K562 (cell line): ENCODE data around the gene EIF4E2. TPM values are rescaled to one million over a fixed set of nuclear protein-coding genes. Genes with fewer than 3 reads are reported as not detected.

ENCODE experiments used
- ATAC-seq: fragments of 200-7000 bp; cut with Tn5 transposase; 3 replicates; pipeline ENCODE4 v1.9.1; 2020; ENCODE audit warnings: moderate library complexity
- BruUV-seq: library from RNA; stranded (reverse); fragments of 400-500 nt; replicated peaks from 2 replicates; lab custom pipeline; 2021; lab: Mats Ljungman, UMichigan
- CTCF ChIA-PET: fragments of 300-600 bp; formaldehyde crosslinking; extraction: SDS; loops from one replicate; lab custom pipeline; 2021; ENCODE audit warnings: low intra/inter-chr PET ratio; lab: Yijun Ruan, JAX
- POLR2A ChIA-PET: fragments of 300-600, 350-650 bp; sonication (Branson Sonifier 250); formaldehyde crosslinking; extraction: SDS; loops from one replicate; lab custom pipeline; 2021; ENCODE audit warnings: antibody characterized with exemption, inconsistent platforms; lab: Yijun Ruan, JAX
- DNase-seq, 4 experiments: peaks; one replicate each; pipeline versions ENCODE4 v3.0.0 to v3.0.0-alpha.2; 2011 to 2018; ENCODE audit warnings: low spot score in 3 of 4, mixed read lengths in 3 of 4; ENCODE audit errors: extremely low read depth in 1 of 4
- FAIRE-seq: peaks from 2 replicates; lab custom pipeline; 2011; peaks lifted over from hg19 to GRCh38; lab: Jason Lieb, UNC
- H2AFZ ChIP-seq: 2 replicates; pipeline ENCODE4 v1.6.0; 2011; ENCODE audit warnings: low read depth, low read length, control low read depth, inconsistent platforms
- H3K27ac ChIP-seq: fragments of 200-600 bp; 3 replicates; pipeline ENCODE4 v1.8.0; 2011; ENCODE audit warnings: low read depth, mild to moderate bottlenecking, control low read depth, inconsistent platforms, low read length, moderate library complexity, mixed read lengths; ENCODE audit errors: extremely low read depth
- H3K27me3 ChIP-seq, 2 experiments: fragments of 300-600 bp in 1 of 2; 2 replicates in 1 of 2; 3 replicates in 1 of 2; pipeline versions ENCODE4 v1.6.0 to v1.8.0; 2011; ENCODE audit warnings: inconsistent platforms in 2 of 2, low read length in 2 of 2, mild to moderate bottlenecking in 1 of 2, mixed read lengths in 1 of 2, moderate library complexity in 1 of 2; ENCODE audit not compliant: control insufficient read depth in 2 of 2, insufficient read depth in 2 of 2
- H3K36me3 ChIP-seq: fragments of 300-600 bp; 3 replicates; pipeline ENCODE4 v1.8.0; 2011; ENCODE audit warnings: mild to moderate bottlenecking, low read length, inconsistent platforms; ENCODE audit not compliant: control insufficient read depth, insufficient read depth
- H3K4me1 ChIP-seq, 2 experiments: fragments of 200-600 bp in 1 of 2; replicated peaks in 1 of 2; 2 replicates in 1 of 2; 3 replicates in 1 of 2; pipeline versions ENCODE4 v1.5.1 to v1.8.0; 2011; ENCODE audit warnings: inconsistent platforms in 2 of 2, low read length in 2 of 2, mild to moderate bottlenecking in 1 of 2, mixed read lengths in 1 of 2, moderate library complexity in 1 of 2; ENCODE audit not compliant: control insufficient read depth in 2 of 2, insufficient read depth in 2 of 2
- H3K4me2 ChIP-seq: 2 replicates; pipeline ENCODE4 v1.6.1; 2011; ENCODE audit warnings: low read length, control low read depth, inconsistent platforms, mixed read lengths; ENCODE audit not compliant: insufficient read depth
- H3K4me3 ChIP-seq: fragments of 200-600 bp; sonication (generic), shearing (Covaris generic); 2 replicates; pipeline ENCODE4 v1.5.1; 2016; ENCODE audit warnings: control low read depth, inconsistent platforms
- H3K79me2 ChIP-seq: fragments of 200-600 bp; 3 replicates; pipeline ENCODE4 v1.8.0; 2011; ENCODE audit warnings: low read length, inconsistent platforms; ENCODE audit not compliant: control insufficient read depth, insufficient read depth
- H3K9ac ChIP-seq, 2 experiments: 2 replicates each; pipeline versions ENCODE4 v1.6.0 to v1.6.1; 2011; ENCODE audit warnings: low read depth in 2 of 2, low read length in 2 of 2, control low read depth in 1 of 2, inconsistent platforms in 1 of 2, mild to moderate bottlenecking in 1 of 2, mixed read lengths in 1 of 2; ENCODE audit not compliant: insufficient read depth in 1 of 2
- H3K9me1 ChIP-seq: one replicate; pipeline ENCODE4 v1.6.0; 2011; ENCODE audit warnings: inconsistent platforms, mild to moderate bottlenecking, low read length, moderate library complexity; ENCODE audit not compliant: control insufficient read depth, insufficient read depth
- H3K9me3 ChIP-seq: replicated peaks from 2 replicates; pipeline ENCODE4 v1.5.1; 2011; ENCODE audit warnings: low read depth, low read length, inconsistent platforms; ENCODE audit not compliant: control insufficient read depth, insufficient read depth
- H4K20me1 ChIP-seq: replicated peaks from 2 replicates; pipeline ENCODE4 v1.6.1; 2011; ENCODE audit warnings: low read length, inconsistent platforms, mixed read lengths; ENCODE audit not compliant: control insufficient read depth, insufficient read depth
- BCL6 ChIP-seq: fragments of 250-450 bp; sonication (Bioruptor Pico); IDR thresholded peaks from 2 replicates; pipeline ENCODE4 v1.4.0; 2020
- BRD4 ChIP-seq: fragments of 200-600 bp; sonication (generic); IDR thresholded peaks from 2 replicates; pipeline ENCODE4 v1.6.1; 2017; ENCODE audit warnings: inconsistent platforms
- GTF2E2 ChIP-seq: fragments of 200-800 bp; sonication (Bioruptor generic); IDR thresholded peaks from 2 replicates; pipeline ENCODE4 v1.6.1; 2016; ENCODE audit warnings: missing genetic modification characterization, missing compliant biosample characterization
- KLF13 ChIP-seq: fragments of 450-650 bp; IDR thresholded peaks from 2 replicates; pipeline ENCODE4 v1.6.1; 2016; ENCODE audit warnings: missing genetic modification characterization, low read depth, mild to moderate bottlenecking, missing compliant biosample characterization, moderate library complexity, borderline replicate concordance
- SMARCE1 ChIP-seq: fragments of 450-650 bp; IDR thresholded peaks from 2 replicates; pipeline ENCODE4 v1.7.1; 2016; ENCODE audit warnings: mild to moderate bottlenecking
- SNRNP70 ChIP-seq: fragments of 200-400 bp; formaldehyde crosslinking; optimal IDR thresholded peaks from 2 replicates; pipeline ENCODE3; 2017; ENCODE audit warnings: low read depth, low read length
- SRSF9 ChIP-seq: fragments of 200-400 bp; formaldehyde crosslinking; IDR thresholded peaks from 2 replicates; pipeline ENCODE4 v1.6.1; 2017; ENCODE audit warnings: low read depth, low read length, borderline replicate concordance
- TAL1 ChIP-seq: fragments of 450-650 bp; IDR thresholded peaks from 2 replicates; pipeline ENCODE4 v1.6.1; 2016; ENCODE audit warnings: mild to moderate bottlenecking
- ZNF184 ChIP-seq: sonication (generic); formaldehyde crosslinking; IDR thresholded peaks from 2 replicates; pipeline ENCODE4 v1.5.0; 2020; ENCODE audit warnings: missing genetic modification reagents
- ZNF586 ChIP-seq: fragments of 450-650 bp; formaldehyde crosslinking; conservative IDR thresholded peaks from 2 replicates; pipeline ENCODE4 v1.4.0; 2020; ENCODE audit warnings: mild to moderate bottlenecking, moderate library complexity
- WGBS: fragments of 100-300 bp; shearing (Covaris generic); methylation state at CpG from one replicate; pipeline ENCODE4 v1.1.6; 2016; ENCODE audit warnings: low coverage, mixed read lengths; ENCODE audit not compliant: insufficient coverage; ENCODE audit errors: missing lambda C conversion rate; 5-methylcytosine and 5-hydroxymethylcytosine counted together
- in situ Hi-C: fragments of 300-500 bp; cut with MboI; formaldehyde crosslinking; loops from 4 replicates; pipeline ENCODE4 v1.15.0; 2018; ENCODE audit warnings: inconsistent platforms, mixed read lengths
- intact Hi-C: fragments of 100-400 bp; cut with micrococcal nuclease; formaldehyde crosslinking; loops from 2 replicates; pipeline ENCODE4 v1.14.2; 2022
- polyA plus RNA-seq, 8 experiments: library from polyadenylated mRNA; depleted of rRNA in 4 of 8; stranded (reverse) in 5 of 8; unstranded in 3 of 8; fragments of >200 nt; fragmentation: Nextera tagmentation in 2 of 8; fragmentation: Illumina TruSeq in 1 of 8; extraction: Ambion mirVana in 2 of 8; extraction: Trizol in 1 of 8; gene quantifications; 2 replicates each; pipeline versions ENCODE4 v1.2.1 to v1.2.3, GENCODE V29; 2011 to 2014; ENCODE audit warnings: inconsistent platforms in 1 of 8, missing spikeins in 1 of 8
- total RNA-seq, 7 experiments: library from RNA; depleted of rRNA in 6 of 7; stranded (reverse); fragments of >200 nt in 6 of 7; fragmentation: Illumina TruSeq in 2 of 7; extraction: Trizol in 2 of 7; gene quantifications; 2 replicates each; pipeline versions ENCODE4 v1.2.1 to v1.2.3, GENCODE V29; 2011 to 2021; ENCODE audit warnings: low replicate concordance in 1 of 7
- TF ChIP-seq, protein P1 (sequence below): sonication (generic); formaldehyde crosslinking; IDR thresholded peaks from 2 replicates; pipeline ENCODE4 v1.8.1; 2022; ENCODE audit warnings: missing genetic modification reagents
- TF ChIP-seq, protein P2 (sequence below): sonication (generic); formaldehyde crosslinking; IDR thresholded peaks from 2 replicates; pipeline ENCODE4 v1.8.1; 2023; ENCODE audit warnings: mild to moderate bottlenecking, missing genetic modification reagents, moderate library complexity
- TF ChIP-seq, protein P3 (sequence below): fragments of 200-800 bp; sonication (Bioruptor generic); IDR thresholded peaks from 2 replicates; pipeline ENCODE4 v1.6.1; 2017; ENCODE audit warnings: missing genetic modification characterization, missing compliant biosample characterization
- TF ChIP-seq, protein P4 (sequence below), 3 experiments: IDR thresholded peaks in 2 of 3; conservative IDR thresholded peaks in 1 of 3; 2 replicates each; pipeline ENCODE4 v1.5.1; 2011 to 2012; ENCODE audit warnings: low read length in 3 of 3, mild to moderate bottlenecking in 3 of 3, control low read depth in 2 of 3, improper control_type of control experiment in 1 of 3, inconsistent platforms in 1 of 3, low read depth in 1 of 3, mixed read lengths in 1 of 3, moderate library complexity in 1 of 3; ENCODE audit not compliant: insufficient read depth in 2 of 3
- TF ChIP-seq, protein P5 (sequence below): fragments of 200-400 bp; formaldehyde crosslinking; IDR thresholded peaks from 2 replicates; pipeline ENCODE4 v1.6.1; 2017; ENCODE audit warnings: mild to moderate bottlenecking, low read depth, low read length, moderate library complexity

The EIF4E2 gene
- total and polyA plus RNA-seq, 9 of the 15 experiments (the other 6 are each of a cell fraction or from before 2014, with no cell fraction given): 33.9 to 169 (median 77.5) TPM

DNA sequence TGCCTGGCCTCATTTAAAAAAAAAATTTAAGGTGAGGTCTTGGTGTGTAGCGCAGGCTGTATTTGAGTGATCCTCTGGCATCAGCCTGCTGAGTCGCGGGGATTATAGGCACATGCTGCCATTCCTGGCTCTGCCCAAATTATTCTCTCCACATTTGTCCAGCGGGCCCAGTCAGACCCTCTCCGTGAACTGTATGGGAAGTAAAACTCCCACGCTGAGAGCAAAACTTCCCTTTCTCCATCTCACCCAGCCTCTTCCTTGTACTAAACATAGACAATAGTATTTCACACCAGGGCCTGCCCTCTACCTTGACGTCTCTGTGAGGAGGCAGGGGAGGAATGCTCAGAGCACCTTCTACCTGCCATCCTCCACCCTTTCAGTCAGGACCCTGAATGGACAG is 37.0 kb downstream of the EIF4E2 start:
- no peaks in the 10 kb centered on the region for H3K4me1 ChIP-seq
- in situ Hi-C loops: no loop called here
- no peak overlapping the region for H3K9ac ChIP-seq
- ATAC-seq (no peak), FAIRE-seq (no peak), DNase-seq (no peak)
- WGBS: 51% methylated on average over 6 of the region's 7 CpGs
- H3K27ac ChIP-seq: no peak overlapping the region
- no peaks in the 10 kb centered on the region; a peak in 1 of 5 replicates for H3K27me3 ChIP-seq
- no peak overlapping the region for H3K4me3 ChIP-seq
- H3K4me2 ChIP-seq: no peak overlapping the region
- H4K20me1 ChIP-seq: no peaks in the 10 kb centered on the region
- no TSS peak for BruUV-seq
- no peaks in the 10 kb centered on the region for H3K36me3 ChIP-seq
- no peaks in the 10 kb centered on the region for H3K9me1 ChIP-seq
- ChIA-PET CTCF (no interaction called here), POLR2A (no interaction called here)
- intact Hi-C loops: no loop called here
- no peaks in the 10 kb centered on the region for H3K79me2 ChIP-seq
- no peaks in the 10 kb centered on the region for H3K9me3 ChIP-seq
- no peak overlapping the region for H2AFZ ChIP-seq
- no peak for TF ChIP-seq SRSF9
- TF ChIP-seq, protein P1, sequence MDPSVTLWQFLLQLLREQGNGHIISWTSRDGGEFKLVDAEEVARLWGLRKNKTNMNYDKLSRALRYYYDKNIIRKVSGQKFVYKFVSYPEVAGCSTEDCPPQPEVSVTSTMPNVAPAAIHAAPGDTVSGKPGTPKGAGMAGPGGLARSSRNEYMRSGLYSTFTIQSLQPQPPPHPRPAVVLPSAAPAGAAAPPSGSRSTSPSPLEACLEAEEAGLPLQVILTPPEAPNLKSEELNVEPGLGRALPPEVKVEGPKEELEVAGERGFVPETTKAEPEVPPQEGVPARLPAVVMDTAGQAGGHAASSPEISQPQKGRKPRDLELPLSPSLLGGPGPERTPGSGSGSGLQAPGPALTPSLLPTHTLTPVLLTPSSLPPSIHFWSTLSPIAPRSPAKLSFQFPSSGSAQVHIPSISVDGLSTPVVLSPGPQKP: no peak
- TF ChIP-seq, protein P2, sequence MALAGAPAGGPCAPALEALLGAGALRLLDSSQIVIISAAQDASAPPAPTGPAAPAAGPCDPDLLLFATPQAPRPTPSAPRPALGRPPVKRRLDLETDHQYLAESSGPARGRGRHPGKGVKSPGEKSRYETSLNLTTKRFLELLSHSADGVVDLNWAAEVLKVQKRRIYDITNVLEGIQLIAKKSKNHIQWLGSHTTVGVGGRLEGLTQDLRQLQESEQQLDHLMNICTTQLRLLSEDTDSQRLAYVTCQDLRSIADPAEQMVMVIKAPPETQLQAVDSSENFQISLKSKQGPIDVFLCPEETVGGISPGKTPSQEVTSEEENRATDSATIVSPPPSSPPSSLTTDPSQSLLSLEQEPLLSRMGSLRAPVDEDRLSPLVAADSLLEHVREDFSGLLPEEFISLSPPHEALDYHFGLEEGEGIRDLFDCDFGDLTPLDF (CRISPR knock-in tag): no peak
- no peak for TF ChIP-seq TAL1
- TF ChIP-seq BCL6 (CRISPR knock-in tag): no peak
- TF ChIP-seq GTF2E2: no peak
- TF ChIP-seq, protein P3, sequence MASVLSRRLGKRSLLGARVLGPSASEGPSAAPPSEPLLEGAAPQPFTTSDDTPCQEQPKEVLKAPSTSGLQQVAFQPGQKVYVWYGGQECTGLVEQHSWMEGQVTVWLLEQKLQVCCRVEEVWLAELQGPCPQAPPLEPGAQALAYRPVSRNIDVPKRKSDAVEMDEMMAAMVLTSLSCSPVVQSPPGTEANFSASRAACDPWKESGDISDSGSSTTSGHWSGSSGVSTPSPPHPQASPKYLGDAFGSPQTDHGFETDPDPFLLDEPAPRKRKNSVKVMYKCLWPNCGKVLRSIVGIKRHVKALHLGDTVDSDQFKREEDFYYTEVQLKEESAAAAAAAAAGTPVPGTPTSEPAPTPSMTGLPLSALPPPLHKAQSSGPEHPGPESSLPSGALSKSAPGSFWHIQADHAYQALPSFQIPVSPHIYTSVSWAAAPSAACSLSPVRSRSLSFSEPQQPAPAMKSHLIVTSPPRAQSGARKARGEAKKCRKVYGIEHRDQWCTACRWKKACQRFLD (CRISPR knock-in tag): no peak
- TF ChIP-seq, protein P4, sequence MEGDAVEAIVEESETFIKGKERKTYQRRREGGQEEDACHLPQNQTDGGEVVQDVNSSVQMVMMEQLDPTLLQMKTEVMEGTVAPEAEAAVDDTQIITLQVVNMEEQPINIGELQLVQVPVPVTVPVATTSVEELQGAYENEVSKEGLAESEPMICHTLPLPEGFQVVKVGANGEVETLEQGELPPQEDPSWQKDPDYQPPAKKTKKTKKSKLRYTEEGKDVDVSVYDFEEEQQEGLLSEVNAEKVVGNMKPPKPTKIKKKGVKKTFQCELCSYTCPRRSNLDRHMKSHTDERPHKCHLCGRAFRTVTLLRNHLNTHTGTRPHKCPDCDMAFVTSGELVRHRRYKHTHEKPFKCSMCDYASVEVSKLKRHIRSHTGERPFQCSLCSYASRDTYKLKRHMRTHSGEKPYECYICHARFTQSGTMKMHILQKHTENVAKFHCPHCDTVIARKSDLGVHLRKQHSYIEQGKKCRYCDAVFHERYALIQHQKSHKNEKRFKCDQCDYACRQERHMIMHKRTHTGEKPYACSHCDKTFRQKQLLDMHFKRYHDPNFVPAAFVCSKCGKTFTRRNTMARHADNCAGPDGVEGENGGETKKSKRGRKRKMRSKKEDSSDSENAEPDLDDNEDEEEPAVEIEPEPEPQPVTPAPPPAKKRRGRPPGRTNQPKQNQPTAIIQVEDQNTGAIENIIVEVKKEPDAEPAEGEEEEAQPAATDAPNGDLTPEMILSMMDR (IDR thresholded peaks at IDR 0.05 in 2 of 3, conservative IDR thresholded peaks at IDR 0.05 in 1 of 3; ENCODE audit: insufficient read depth in 2 of 3, low read depth in 1 of 3, low read length in 3 of 3): no peak
- no peak for TF ChIP-seq BRD4
- no peak for TF ChIP-seq ZNF184
- TF ChIP-seq, protein P5, sequence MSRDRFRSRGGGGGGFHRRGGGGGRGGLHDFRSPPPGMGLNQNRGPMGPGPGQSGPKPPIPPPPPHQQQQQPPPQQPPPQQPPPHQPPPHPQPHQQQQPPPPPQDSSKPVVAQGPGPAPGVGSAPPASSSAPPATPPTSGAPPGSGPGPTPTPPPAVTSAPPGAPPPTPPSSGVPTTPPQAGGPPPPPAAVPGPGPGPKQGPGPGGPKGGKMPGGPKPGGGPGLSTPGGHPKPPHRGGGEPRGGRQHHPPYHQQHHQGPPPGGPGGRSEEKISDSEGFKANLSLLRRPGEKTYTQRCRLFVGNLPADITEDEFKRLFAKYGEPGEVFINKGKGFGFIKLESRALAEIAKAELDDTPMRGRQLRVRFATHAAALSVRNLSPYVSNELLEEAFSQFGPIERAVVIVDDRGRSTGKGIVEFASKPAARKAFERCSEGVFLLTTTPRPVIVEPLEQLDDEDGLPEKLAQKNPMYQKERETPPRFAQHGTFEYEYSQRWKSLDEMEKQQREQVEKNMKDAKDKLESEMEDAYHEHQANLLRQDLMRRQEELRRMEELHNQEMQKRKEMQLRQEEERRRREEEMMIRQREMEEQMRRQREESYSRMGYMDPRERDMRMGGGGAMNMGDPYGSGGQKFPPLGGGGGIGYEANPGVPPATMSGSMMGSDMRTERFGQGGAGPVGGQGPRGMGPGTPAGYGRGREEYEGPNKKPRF: no peak
- TF ChIP-seq KLF13 (tag): no peak
- TF ChIP-seq ZNF586: no peak
- TF ChIP-seq SNRNP70: no peak
- TF ChIP-seq SMARCE1: no peak
